H1 (cell line): ENCODE measurements around the gene MECR. TPM values are rescaled to one million over a fixed set of nuclear protein-coding genes. Genes with fewer than 3 reads are reported as not detected.

Source experiments
- BCL11A ChIP-seq, 2 experiments: IDR thresholded peaks; one replicate each; pipeline ENCODE4 v1.6.1; 2011; ENCODE audit warnings: low read depth in 2 of 2, low read length in 2 of 2, mild to moderate bottlenecking in 2 of 2
- CHD1 ChIP-seq: IDR thresholded peaks from 2 replicates; pipeline ENCODE4 v1.6.1; 2012; ENCODE audit warnings: low read depth, low read length, improper control_type of control experiment
- GTF2F1 ChIP-seq: IDR thresholded peaks from 2 replicates; pipeline ENCODE4 v1.6.1; 2012; ENCODE audit warnings: low read depth, low read length, improper control_type of control experiment, borderline replicate concordance
- NRF1 ChIP-seq: IDR thresholded peaks from 2 replicates; pipeline ENCODE4 v1.6.1; 2011; ENCODE audit warnings: mild to moderate bottlenecking, low read depth, low read length, improper control_type of control experiment
- RAD21 ChIP-seq, 2 experiments: IDR thresholded peaks in 1 of 2; conservative IDR thresholded peaks in 1 of 2; 2 replicates each; pipeline ENCODE4 v1.6.1; 2011; ENCODE audit warnings: low read depth in 2 of 2, low read length in 2 of 2, improper control_type of control experiment in 1 of 2, inconsistent platforms in 1 of 2, mild to moderate bottlenecking in 1 of 2, moderate library complexity in 1 of 2
- SIRT6 ChIP-seq: IDR thresholded peaks from one replicate; pipeline ENCODE4 v1.7.1; 2012; ENCODE audit warnings: low read length, inconsistent platforms
- polyA plus RNA-seq, 7 experiments: library from polyadenylated mRNA; depleted of rRNA in 3 of 7; stranded (reverse) in 5 of 7; unstranded in 2 of 7; fragments of >200 nt in 5 of 7; fragments of 200-250 nt in 2 of 7; gene quantifications; 1 replicate in 5 of 7; 2 replicates in 1 of 7; 4 replicates in 1 of 7; pipeline versions ENCODE4 v1.2.1 to v1.2.3, GENCODE V29; 2011 to 2013; ENCODE audit warnings: missing spikeins in 2 of 7, mixed read lengths in 2 of 7
- total RNA-seq: library from RNA; stranded (reverse); fragmentation: NEBNext Ultra II Directional; extraction: Animal tissue kit (Norgen Biotek cat#: 25700); gene quantifications from 2 replicates; pipeline ENCODE4 v1.2.1, GENCODE V29; 2021

MECR gene
- total and polyA plus RNA-seq, 2 of the 8 experiments (the other 6 are each of a cell fraction or from before 2014, with no cell fraction given) = 24.2 to 24.4 TPM

DNA sequence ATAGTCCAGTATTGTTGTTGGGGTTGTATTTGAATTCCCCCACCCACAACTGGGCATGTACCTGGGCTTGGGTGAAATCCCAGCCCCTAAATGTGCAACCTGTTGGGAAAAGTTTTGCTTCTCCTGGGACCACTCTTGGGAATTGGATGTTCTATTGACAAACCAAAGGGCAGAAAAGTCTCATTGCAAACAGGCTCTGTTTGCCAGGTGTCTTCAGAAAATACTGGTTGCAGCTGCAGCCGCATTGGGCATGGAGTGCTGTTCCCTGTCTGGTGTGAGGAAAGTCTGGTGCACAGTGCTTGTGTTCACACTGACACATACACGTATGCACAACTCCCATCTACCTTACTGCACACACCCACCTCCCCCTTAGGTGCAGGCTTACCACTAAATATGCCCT lies 17.7 kb upstream of the MECR start (continued):
- TF ChIP-seq BCL11A (IDR thresholded peaks at IDR 0.05; ENCODE audit: low read depth in 2 of 2, low read length in 2 of 2) = no peak
- no peak for TF ChIP-seq CHD1
- TF ChIP-seq SIRT6 = no peak
- no peak for TF ChIP-seq GTF2F1
- TF ChIP-seq RAD21 (IDR thresholded peaks at IDR 0.05 in 1 of 2, conservative IDR thresholded peaks at IDR 0.05 in 1 of 2; ENCODE audit: low read depth in 2 of 2, low read length in 2 of 2) = no peak
- no peak for TF ChIP-seq NRF1
- TF ChIP-seq, all 59 proteins: peak for 0
